Pons (tissue), 1 donor: ENCODE data around the gene NAT8L.

ENCODE experiments used
- DNase-seq: peaks from one replicate; pipeline ENCODE4 v3.0.0-alpha.2; 2016; ENCODE audit warnings: low spot score

The NAT8L gene

GRCh38 chr4:2094545-2094944 is 35.4 kb downstream of the NAT8L start:
- DNase-seq, result no peak

GRCh38 chr4:2095236-2096072 is 36.3 kb downstream of the NAT8L start:
- no peak for DNase-seq

GRCh38 chr4:2096073-2096609 is 37.0 kb downstream of the NAT8L start:
- no peak for DNase-seq

- DNase-seq, result no peak
Measured at GRCh38 chr4:2101346-2102044, 42.4 kb downstream of the NAT8L start.

GRCh38 chr4:2102045-2102883 is 43.1 kb downstream of the NAT8L start:
- DNase-seq, result no peak

GRCh38 chr4:2103127-2103842 is 44.2 kb downstream of the NAT8L start:
- DNase-seq, result no peak

- no peak for DNase-seq
Measured at GRCh38 chr4:2103843-2104547, 44.9 kb downstream of the NAT8L start.

- no peak for DNase-seq
Measured at GRCh38 chr4:2104556-2105345, 45.6 kb downstream of the NAT8L start.

- DNase-seq, result no peak
Measured at GRCh38 chr4:2105559-2105958, 46.4 kb downstream of the NAT8L start.

GRCh38 chr4:2116687-2117400 is 57.7 kb downstream of the NAT8L start:
- DNase-seq, result no peak
